ENCODE measurements around the gene KCND3.

KCND3 gene

GRCh38 chr1:111958075-111958474 is 31.4 kb downstream of the KCND3 start:
- no peak for DNase-seq (ENCODE audit: low spot score)

- DNase-seq (ENCODE audit: low spot score), result no peak
Observed at GRCh38 chr1:111956155-111956771, 33.2 kb downstream of the KCND3 start.

- no peak for DNase-seq (ENCODE audit: low spot score)
Observed at GRCh38 chr1:111955755-111956154, 33.7 kb downstream of the KCND3 start.

GRCh38 chr1:111953797-111954196 is 35.7 kb downstream of the KCND3 start:
- DNase-seq (ENCODE audit: low spot score), result no peak

- DNase-seq (ENCODE audit: low spot score), result no peak
Observed at GRCh38 chr1:111952125-111952657, 37.3 kb downstream of the KCND3 start.

- DNase-seq (ENCODE audit: low spot score), result peak; percentile 8
Observed at GRCh38 chr1:111948209-111949171, 41.0 kb downstream of the KCND3 start.

- no peak for DNase-seq (ENCODE audit: low spot score)
Observed at GRCh38 chr1:111943846-111944749, 45.4 kb downstream of the KCND3 start.

GRCh38 chr1:111943066-111943465 is 46.4 kb downstream of the KCND3 start:
- DNase-seq (ENCODE audit: low spot score), result no peak

- no peak for DNase-seq (ENCODE audit: low spot score)
Observed at GRCh38 chr1:111938536-111938935, 50.9 kb downstream of the KCND3 start.

GRCh38 chr1:111938123-111938522 is 51.3 kb downstream of the KCND3 start:
- DNase-seq (ENCODE audit: low spot score), result no peak

GRCh38 chr1:111937147-111937725 is 52.2 kb downstream of the KCND3 start:
- DNase-seq (ENCODE audit: low spot score), result no peak

GRCh38 chr1:111934106-111934852 is 55.2 kb downstream of the KCND3 start:
- DNase-seq (ENCODE audit: low spot score), result no peak

GRCh38 chr1:111930356-111930755 is 59.1 kb downstream of the KCND3 start:
- no peak for DNase-seq (ENCODE audit: low spot score)

GRCh38 chr1:111928531-111928930 is 60.9 kb downstream of the KCND3 start:
- DNase-seq (ENCODE audit: low spot score), result no peak

- no peak for DNase-seq (ENCODE audit: low spot score)
Observed at GRCh38 chr1:111927652-111928051, 61.8 kb downstream of the KCND3 start.

- no peak for DNase-seq (ENCODE audit: low spot score)
Observed at GRCh38 chr1:111924786-111925185, 64.7 kb downstream of the KCND3 start.

GRCh38 chr1:111923766-111924165 is 65.7 kb downstream of the KCND3 start:
- DNase-seq (ENCODE audit: low spot score), result no peak

- no peak for DNase-seq (ENCODE audit: low spot score)
Observed at GRCh38 chr1:111921948-111922347, 67.5 kb downstream of the KCND3 start.

GRCh38 chr1:111920221-111921024 is 69.0 kb downstream of the KCND3 start:
- no peak for DNase-seq (ENCODE audit: low spot score)

Measured in COLO829 (cell line).